ENCODE measurements around the gene PTPRD. TPM values are rescaled to one million over a fixed set of nuclear protein-coding genes. Genes with fewer than 3 reads are reported as not detected.

Gene PTPRD
- total RNA-seq, 2 experiments from 2014 or later: 0.03 TPM; not detected in 1

- H4K20me1 ChIP-seq (ENCODE audit: insufficient read depth, low read length): no peaks in the 10 kb centered on the region
- H3K36me3 ChIP-seq (ENCODE audit: insufficient read depth, low read length): no peaks in the 10 kb centered on the region
- no peak for DNase-seq (ENCODE audit: low spot score)
- no peak overlapping the region for H2AFZ ChIP-seq (ENCODE audit: low read length)
- POLR2A ChIA-PET: no interaction called here
- no peak for TF ChIP-seq EZH2phosphoT487 (IDR thresholded peaks at IDR 0.05; ENCODE audit: borderline replicate concordance, low read depth, low read length)
- no peak for TF ChIP-seq CTCF (conservative IDR thresholded peaks at IDR 0.05; ENCODE audit: low read length)
- no peaks in the 10 kb centered on the region for H3K9me3 ChIP-seq (ENCODE audit: low read length)
- no TSS peak for BruUV-seq (replicated peaks)
- H3K27ac ChIP-seq (ENCODE audit: low read depth, low read length, poor library complexity, severe bottlenecking): no peak overlapping the region
- no peak overlapping the region for H3K4me2 ChIP-seq (ENCODE audit: low read length)
- CTCF ChIA-PET (ENCODE audit: unreplicated experiment): no interaction called here
- H3K4me3 ChIP-seq (ENCODE audit: low read depth, low read length, poor library complexity, severe bottlenecking): no peak overlapping the region
- no peaks in the 10 kb centered on the region for H3K9me2 ChIP-seq (ENCODE audit: insufficient read depth, low read length)
- intact Hi-C loops (cut with micrococcal nuclease; ENCODE audit: unreplicated experiment): no loop called here
- H3K79me2 ChIP-seq (ENCODE audit: insufficient read depth, low read depth, low read length): no peaks in the 10 kb centered on the region
- no peaks in the 10 kb centered on the region for H3K4me1 ChIP-seq (ENCODE audit: insufficient read depth, low read length, poor library complexity, severe bottlenecking)
Measured at GRCh38 chr9:8887369-8887768, 1725.4 kb downstream of the PTPRD start.

GRCh38 chr9:8883321-8883720, 1729.5 kb downstream of the PTPRD start:
- no peak for TF ChIP-seq EZH2phosphoT487 (IDR thresholded peaks at IDR 0.05; ENCODE audit: borderline replicate concordance, low read depth, low read length)
- TF ChIP-seq CTCF (conservative IDR thresholded peaks at IDR 0.05; ENCODE audit: low read length): no peak
- no peak overlapping the region for H2AFZ ChIP-seq (ENCODE audit: low read length)
- no peak overlapping the region for H3K4me3 ChIP-seq (ENCODE audit: low read depth, low read length, poor library complexity, severe bottlenecking)
- no peak for DNase-seq (ENCODE audit: low spot score)
- no peaks in the 10 kb centered on the region for H3K79me2 ChIP-seq (ENCODE audit: insufficient read depth, low read depth, low read length)
- H3K9me3 ChIP-seq (ENCODE audit: low read length): no peaks in the 10 kb centered on the region
- H3K36me3 ChIP-seq (ENCODE audit: insufficient read depth, low read length): no peaks in the 10 kb centered on the region
- POLR2A ChIA-PET: no interaction called here
- CTCF ChIA-PET (ENCODE audit: unreplicated experiment): no interaction called here
- H3K4me1 ChIP-seq (ENCODE audit: insufficient read depth, low read length, poor library complexity, severe bottlenecking): no peaks in the 10 kb centered on the region
- no peaks in the 10 kb centered on the region for H3K9me2 ChIP-seq (ENCODE audit: insufficient read depth, low read length)
- intact Hi-C loops (cut with micrococcal nuclease; ENCODE audit: unreplicated experiment): no loop called here
- no TSS peak for BruUV-seq (replicated peaks)
- no peak overlapping the region for H3K27ac ChIP-seq (ENCODE audit: low read depth, low read length, poor library complexity, severe bottlenecking)
- no peak overlapping the region for H3K4me2 ChIP-seq (ENCODE audit: low read length)
- no peaks in the 10 kb centered on the region for H4K20me1 ChIP-seq (ENCODE audit: insufficient read depth, low read length)

GRCh38 chr9:8880060-8880459, 1732.7 kb downstream of the PTPRD start:
- H2AFZ ChIP-seq (ENCODE audit: low read length): no peak overlapping the region
- TF ChIP-seq EZH2phosphoT487 (IDR thresholded peaks at IDR 0.05; ENCODE audit: borderline replicate concordance, low read depth, low read length): no peak
- TF ChIP-seq CTCF (conservative IDR thresholded peaks at IDR 0.05; ENCODE audit: low read length): no peak
- no peak for DNase-seq (ENCODE audit: low spot score)
- no peaks in the 10 kb centered on the region for H3K36me3 ChIP-seq (ENCODE audit: insufficient read depth, low read length)
- intact Hi-C loops (cut with micrococcal nuclease; ENCODE audit: unreplicated experiment): no loop called here
- H3K9me2 ChIP-seq (ENCODE audit: insufficient read depth, low read length): no peaks in the 10 kb centered on the region
- POLR2A ChIA-PET: interaction anchor here (0.5 kb wide), 1 partner anchor 37 kb away, joined by 3 read pairs; no protein-coding TSS in a partner anchor
- CTCF ChIA-PET (ENCODE audit: unreplicated experiment): no interaction called here
- H4K20me1 ChIP-seq (ENCODE audit: insufficient read depth, low read length): no peaks in the 10 kb centered on the region
- H3K4me3 ChIP-seq (ENCODE audit: low read depth, low read length, poor library complexity, severe bottlenecking): no peak overlapping the region
- H3K27ac ChIP-seq (ENCODE audit: low read depth, low read length, poor library complexity, severe bottlenecking): no peak overlapping the region
- no peaks in the 10 kb centered on the region for H3K9me3 ChIP-seq (ENCODE audit: low read length)
- H3K4me1 ChIP-seq (ENCODE audit: insufficient read depth, low read length, poor library complexity, severe bottlenecking): no peaks in the 10 kb centered on the region
- BruUV-seq (replicated peaks): no TSS peak
- no peak overlapping the region for H3K4me2 ChIP-seq (ENCODE audit: low read length)
- no peaks in the 10 kb centered on the region for H3K79me2 ChIP-seq (ENCODE audit: insufficient read depth, low read depth, low read length)

Data from OCI-LY7 (cell line).